HG02938 (cell line): Measurements from ENCODE around the gene CAPZA1.

Source experiments
- ATAC-seq: cut with Tn5 transposase; IDR thresholded peaks from one replicate; pipeline ENCODE4 v1.9.1; 2021; ENCODE audit warnings: mild to moderate bottlenecking, moderate library complexity; ENCODE audit not compliant: unreplicated experiment

Gene CAPZA1

GRCh38 chr1:112674986-112675727 is 55.5 kb downstream of the CAPZA1 start:
- ATAC-seq: peak; percentile 21

- no peak for ATAC-seq
Observed at GRCh38 chr1:112675728-112676381, 56.2 kb downstream of the CAPZA1 start.

GRCh38 chr1:112676543-112676942 is 56.9 kb downstream of the CAPZA1 start:
- ATAC-seq: no peak

- no peak for ATAC-seq
Observed at GRCh38 chr1:112677501-112677900, 57.9 kb downstream of the CAPZA1 start.

GRCh38 chr1:112678605-112679004 is 59.0 kb downstream of the CAPZA1 start:
- ATAC-seq: no peak

- ATAC-seq: no peak
Observed at GRCh38 chr1:112685913-112686312, 66.3 kb downstream of the CAPZA1 start.

- ATAC-seq: no peak
Observed at GRCh38 chr1:112686417-112686816, 66.8 kb downstream of the CAPZA1 start.

- ATAC-seq: no peak
Observed at GRCh38 chr1:112686835-112687234, 67.2 kb downstream of the CAPZA1 start.

- ATAC-seq: no peak
Observed at GRCh38 chr1:112687361-112687760, 67.7 kb downstream of the CAPZA1 start.

- no peak for ATAC-seq
Observed at GRCh38 chr1:112687785-112688496, 68.3 kb downstream of the CAPZA1 start.

GRCh38 chr1:112688781-112689193 is 69.2 kb downstream of the CAPZA1 start:
- ATAC-seq: no peak

- no peak for ATAC-seq
Observed at GRCh38 chr1:112689196-112689841, 69.7 kb downstream of the CAPZA1 start.

- ATAC-seq: no peak
Observed at GRCh38 chr1:112689842-112690237, 70.2 kb downstream of the CAPZA1 start.

GRCh38 chr1:112692681-112693080 is 73.0 kb downstream of the CAPZA1 start:
- no peak for ATAC-seq

- no peak for ATAC-seq
Observed at GRCh38 chr1:112693821-112694220, 74.2 kb downstream of the CAPZA1 start.

- no peak for ATAC-seq
Observed at GRCh38 chr1:112694363-112694929, 74.8 kb downstream of the CAPZA1 start.

GRCh38 chr1:112695276-112695675 is 75.6 kb downstream of the CAPZA1 start:
- no peak for ATAC-seq

GRCh38 chr1:112696578-112697314 is 77.1 kb downstream of the CAPZA1 start:
- no peak for ATAC-seq

- ATAC-seq: no peak
Observed at GRCh38 chr1:112697781-112698201, 78.2 kb downstream of the CAPZA1 start.
